OCI-LY3 (cell line): ENCODE results near the gene CLSTN1.

ENCODE experiments used
- CTCF ChIP-seq: fragments of 200-600, 300-600 bp; sonication (generic); IDR thresholded peaks from 2 replicates; pipeline ENCODE4 v1.5.1; 2014; ENCODE audit warnings: antibody characterized with exemption, low read length, low read depth
- EZH2phosphoT487 ChIP-seq: fragments of 200-600 bp; shearing (Covaris generic); IDR thresholded peaks from 2 replicates; pipeline ENCODE4 v1.6.1; 2018; ENCODE audit warnings: antibody characterized with exemption, mixed run types, low read depth

DNA sequence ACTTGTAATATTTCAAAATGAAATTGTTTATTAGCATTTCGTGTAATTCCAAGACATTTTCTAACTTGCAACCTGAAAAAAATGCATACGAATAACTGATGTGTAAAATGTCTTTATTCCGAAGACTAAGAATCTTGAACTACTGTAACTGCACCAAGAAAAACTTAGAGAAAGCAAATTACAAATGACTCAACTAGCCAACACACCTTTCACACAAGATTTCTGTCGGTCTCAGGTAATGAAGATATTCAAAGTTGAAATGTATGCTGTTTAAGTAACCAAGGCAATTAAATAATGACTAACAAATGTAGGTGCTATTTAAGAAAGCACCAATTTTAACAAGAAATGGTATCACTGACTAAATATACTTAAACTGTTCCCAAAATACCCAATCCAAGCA is 2.1 kb downstream of the CLSTN1 start:
- TF ChIP-seq CTCF, result no peak
- no peak for TF ChIP-seq EZH2phosphoT487
